ENCODE data around the gene CELSR1. TPM values are rescaled to one million over a fixed set of nuclear protein-coding genes. Genes with fewer than 3 reads are reported as not detected.

Gene CELSR1
- total RNA-seq, 1 experiment from 2014 or later = 30.7 TPM

DNA sequence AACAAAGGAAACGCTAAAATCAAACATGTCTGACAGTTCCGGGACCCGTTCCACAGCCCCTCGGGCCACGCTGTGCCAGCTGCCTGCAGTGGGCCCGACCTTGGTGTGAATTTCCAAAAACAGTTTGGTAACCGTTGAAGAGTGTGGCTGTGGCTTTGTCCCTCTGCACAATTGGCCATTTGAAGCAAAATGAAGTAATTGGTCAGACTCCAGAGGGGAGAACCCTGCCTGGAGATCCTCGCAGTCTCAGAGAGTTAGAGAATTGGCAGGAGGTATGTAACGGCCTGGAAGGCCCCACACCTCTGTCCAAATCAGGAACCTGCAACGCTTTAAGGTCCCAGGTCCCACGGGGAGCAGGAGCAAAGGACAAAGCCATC is 175.6 kb downstream of the CELSR1 start:
- no peak for ATAC-seq
- no peak for DNase-seq (ENCODE audit: low read depth, low spot score)
- H3K4me1 ChIP-seq (ENCODE audit: control insufficient read depth, insufficient read depth, low read length) = no peaks in the 10 kb centered on the region
- H3K27me3 ChIP-seq (ENCODE audit: control insufficient read depth, insufficient read depth, low read length) = no peaks in the 10 kb centered on the region
- BruUV-seq (replicated peaks) = no TSS peak
- no peaks in the 10 kb centered on the region for H3K36me3 ChIP-seq (ENCODE audit: control insufficient read depth, insufficient read depth, low read length)
- no peak overlapping the region for H3K27ac ChIP-seq (ENCODE audit: low read length)
- in situ Hi-C loops (cut with HindIII; ENCODE audit: low pct_unique_long_range_greater_than_20kb, low sequenced_read_pairs) (no loop called here), intact Hi-C loops (cut with micrococcal nuclease; ENCODE audit: unreplicated experiment) (no loop called here)
- POLR2A ChIA-PET = no interaction called here
- CTCF ChIA-PET = interaction anchor here (0.6 kb wide), 1 partner anchor 12 kb away, joined by 9 read pairs; no protein-coding TSS in a partner anchor
- TF ChIP-seq POLR2AphosphoS5 (IDR thresholded peaks at IDR 0.05; ENCODE audit: low read depth, low read length) = no peak
- TF ChIP-seq, protein P1, sequence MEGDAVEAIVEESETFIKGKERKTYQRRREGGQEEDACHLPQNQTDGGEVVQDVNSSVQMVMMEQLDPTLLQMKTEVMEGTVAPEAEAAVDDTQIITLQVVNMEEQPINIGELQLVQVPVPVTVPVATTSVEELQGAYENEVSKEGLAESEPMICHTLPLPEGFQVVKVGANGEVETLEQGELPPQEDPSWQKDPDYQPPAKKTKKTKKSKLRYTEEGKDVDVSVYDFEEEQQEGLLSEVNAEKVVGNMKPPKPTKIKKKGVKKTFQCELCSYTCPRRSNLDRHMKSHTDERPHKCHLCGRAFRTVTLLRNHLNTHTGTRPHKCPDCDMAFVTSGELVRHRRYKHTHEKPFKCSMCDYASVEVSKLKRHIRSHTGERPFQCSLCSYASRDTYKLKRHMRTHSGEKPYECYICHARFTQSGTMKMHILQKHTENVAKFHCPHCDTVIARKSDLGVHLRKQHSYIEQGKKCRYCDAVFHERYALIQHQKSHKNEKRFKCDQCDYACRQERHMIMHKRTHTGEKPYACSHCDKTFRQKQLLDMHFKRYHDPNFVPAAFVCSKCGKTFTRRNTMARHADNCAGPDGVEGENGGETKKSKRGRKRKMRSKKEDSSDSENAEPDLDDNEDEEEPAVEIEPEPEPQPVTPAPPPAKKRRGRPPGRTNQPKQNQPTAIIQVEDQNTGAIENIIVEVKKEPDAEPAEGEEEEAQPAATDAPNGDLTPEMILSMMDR (IDR thresholded peaks at IDR 0.05) = no peak
- TF ChIP-seq TCF7L2 (IDR thresholded peaks at IDR 0.05; ENCODE audit: low read depth, low read length) = no peak
- TF ChIP-seq, protein P2, sequence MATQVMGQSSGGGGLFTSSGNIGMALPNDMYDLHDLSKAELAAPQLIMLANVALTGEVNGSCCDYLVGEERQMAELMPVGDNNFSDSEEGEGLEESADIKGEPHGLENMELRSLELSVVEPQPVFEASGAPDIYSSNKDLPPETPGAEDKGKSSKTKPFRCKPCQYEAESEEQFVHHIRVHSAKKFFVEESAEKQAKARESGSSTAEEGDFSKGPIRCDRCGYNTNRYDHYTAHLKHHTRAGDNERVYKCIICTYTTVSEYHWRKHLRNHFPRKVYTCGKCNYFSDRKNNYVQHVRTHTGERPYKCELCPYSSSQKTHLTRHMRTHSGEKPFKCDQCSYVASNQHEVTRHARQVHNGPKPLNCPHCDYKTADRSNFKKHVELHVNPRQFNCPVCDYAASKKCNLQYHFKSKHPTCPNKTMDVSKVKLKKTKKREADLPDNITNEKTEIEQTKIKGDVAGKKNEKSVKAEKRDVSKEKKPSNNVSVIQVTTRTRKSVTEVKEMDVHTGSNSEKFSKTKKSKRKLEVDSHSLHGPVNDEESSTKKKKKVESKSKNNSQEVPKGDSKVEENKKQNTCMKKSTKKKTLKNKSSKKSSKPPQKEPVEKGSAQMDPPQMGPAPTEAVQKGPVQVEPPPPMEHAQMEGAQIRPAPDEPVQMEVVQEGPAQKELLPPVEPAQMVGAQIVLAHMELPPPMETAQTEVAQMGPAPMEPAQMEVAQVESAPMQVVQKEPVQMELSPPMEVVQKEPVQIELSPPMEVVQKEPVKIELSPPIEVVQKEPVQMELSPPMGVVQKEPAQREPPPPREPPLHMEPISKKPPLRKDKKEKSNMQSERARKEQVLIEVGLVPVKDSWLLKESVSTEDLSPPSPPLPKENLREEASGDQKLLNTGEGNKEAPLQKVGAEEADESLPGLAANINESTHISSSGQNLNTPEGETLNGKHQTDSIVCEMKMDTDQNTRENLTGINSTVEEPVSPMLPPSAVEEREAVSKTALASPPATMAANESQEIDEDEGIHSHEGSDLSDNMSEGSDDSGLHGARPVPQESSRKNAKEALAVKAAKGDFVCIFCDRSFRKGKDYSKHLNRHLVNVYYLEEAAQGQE (IDR thresholded peaks at IDR 0.05; ENCODE audit: insufficient read depth in 1 of 2, low read depth in 2 of 2, low read length in 1 of 2) = no peak
- TF ChIP-seq SIN3A (IDR thresholded peaks at IDR 0.05; ENCODE audit: borderline replicate concordance, insufficient read depth, low read depth, low read length) = no peak
- no peak overlapping the region for H3K4me3 ChIP-seq (ENCODE audit: low read depth in 2 of 2, low read length in 2 of 2)
- no peaks in the 10 kb centered on the region for H3K9me3 ChIP-seq (ENCODE audit: control insufficient read depth, insufficient read depth, low read depth, low read length)

DNA sequence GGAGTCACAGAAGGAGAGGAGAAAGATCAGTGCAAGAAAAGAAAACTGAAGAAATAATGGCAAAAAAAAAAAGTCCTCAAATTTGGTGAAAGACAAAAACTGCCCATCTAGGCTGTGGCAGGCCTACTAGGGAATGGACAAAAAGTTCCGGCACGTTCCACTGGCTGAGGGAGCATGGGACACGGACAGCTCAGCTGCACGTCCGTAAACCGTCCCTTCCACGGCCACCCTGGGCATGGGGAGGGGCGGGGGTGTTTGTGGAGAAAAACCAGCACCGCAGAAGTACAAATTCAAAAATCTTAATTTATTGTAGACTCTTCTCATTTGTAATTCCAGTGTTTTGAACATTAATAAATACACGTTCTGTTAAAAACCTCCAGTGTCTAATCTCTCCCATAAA is 176.5 kb downstream of the CELSR1 start:
- Histone ChIP-seq H3K36me3 (ENCODE audit: control insufficient read depth, insufficient read depth, low read length) (no peaks in the 10 kb centered on the region), H3K4me3 (ENCODE audit: low read depth in 2 of 2, low read length in 2 of 2) (no peak overlapping the region), H3K9me3 (ENCODE audit: control insufficient read depth, insufficient read depth, low read depth, low read length) (no peaks in the 10 kb centered on the region), H3K4me1 (ENCODE audit: control insufficient read depth, insufficient read depth, low read length) (no peaks in the 10 kb centered on the region), H3K27me3 (ENCODE audit: control insufficient read depth, insufficient read depth, low read length) (no peaks in the 10 kb centered on the region), H3K27ac (ENCODE audit: low read length) (no peak overlapping the region)
- no TSS peak for BruUV-seq (replicated peaks)
- ATAC-seq (no peak), DNase-seq (ENCODE audit: low read depth, low spot score) (no peak)
- in situ Hi-C loops (cut with HindIII; ENCODE audit: low pct_unique_long_range_greater_than_20kb, low sequenced_read_pairs) = no loop called here
- intact Hi-C loops (cut with micrococcal nuclease; ENCODE audit: unreplicated experiment) = no loop called here
- CTCF ChIA-PET = no interaction called here
- POLR2A ChIA-PET = no interaction called here
- TF ChIP-seq, protein P2 (IDR thresholded peaks at IDR 0.05; ENCODE audit: insufficient read depth in 1 of 2, low read depth in 2 of 2, low read length in 1 of 2) = no peak
- TF ChIP-seq, protein P1 (IDR thresholded peaks at IDR 0.05) = no peak
- TF ChIP-seq SIN3A (IDR thresholded peaks at IDR 0.05; ENCODE audit: borderline replicate concordance, insufficient read depth, low read depth, low read length) (no peak), POLR2AphosphoS5 (IDR thresholded peaks at IDR 0.05; ENCODE audit: low read depth, low read length) (no peak), TCF7L2 (IDR thresholded peaks at IDR 0.05; ENCODE audit: low read depth, low read length) (no peak)
